ENCODE data around the gene PDE4B.
"Not testable (repeated sequence)": the region's sequence is repeated elsewhere in the genome, so short reads cannot be mapped to it uniquely, and the experiment has no call there.

PDE4B gene

DNA sequence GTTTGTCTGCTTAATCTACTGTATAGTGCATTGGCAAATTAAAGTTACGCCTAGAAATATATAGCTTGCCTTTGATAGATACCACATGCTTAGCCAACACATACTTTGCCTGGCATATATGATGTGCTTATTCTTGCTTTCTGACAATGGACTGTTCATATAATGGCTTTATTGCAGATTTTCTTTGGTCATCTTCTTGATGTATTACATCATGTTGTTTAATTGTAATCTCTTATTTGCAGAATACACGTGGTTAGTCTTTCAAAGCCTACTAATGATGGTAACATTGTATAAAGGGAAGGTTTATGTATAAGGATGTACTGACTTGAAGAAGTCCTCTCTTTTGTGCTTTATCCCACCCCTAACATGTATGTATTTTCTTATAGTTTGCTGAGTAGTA is 201.5 kb downstream of the PDE4B start:
- DNase-seq (ENCODE audit: low read depth in 2 of 2): no peak

DNA sequence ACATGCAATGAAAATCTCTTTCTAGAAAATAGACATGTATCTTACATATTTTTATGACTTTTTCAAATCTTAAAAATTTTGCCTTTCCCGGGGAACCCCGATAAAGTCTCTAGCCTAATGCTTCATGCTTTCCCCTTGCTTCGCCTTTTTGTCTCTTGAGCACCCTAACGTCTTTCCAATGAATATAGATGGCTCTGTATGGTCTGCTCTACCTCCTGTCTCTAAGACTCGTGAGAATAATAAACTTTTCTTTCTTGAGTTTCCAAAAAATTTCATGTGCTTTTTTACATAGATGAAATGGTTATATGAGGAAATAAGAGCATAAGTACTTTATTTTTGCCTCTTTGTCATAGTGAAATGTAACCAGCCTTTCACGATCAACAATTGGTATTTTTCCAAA is 202.6 kb downstream of the PDE4B start:
- no peak for DNase-seq (ENCODE audit: low read depth in 2 of 2)

GRCh38 chr1:65995928-65996327 is 203.2 kb downstream of the PDE4B start:
- DNase-seq (ENCODE audit: low read depth in 2 of 2): no peak

- DNase-seq (ENCODE audit: low read depth in 2 of 2): no peak
Measured at GRCh38 chr1:65997693-65998092, 205.0 kb downstream of the PDE4B start.

GRCh38 chr1:65998763-65999583 is 206.3 kb downstream of the PDE4B start:
- DNase-seq (ENCODE audit: low read depth in 2 of 2): no peak

DNA sequence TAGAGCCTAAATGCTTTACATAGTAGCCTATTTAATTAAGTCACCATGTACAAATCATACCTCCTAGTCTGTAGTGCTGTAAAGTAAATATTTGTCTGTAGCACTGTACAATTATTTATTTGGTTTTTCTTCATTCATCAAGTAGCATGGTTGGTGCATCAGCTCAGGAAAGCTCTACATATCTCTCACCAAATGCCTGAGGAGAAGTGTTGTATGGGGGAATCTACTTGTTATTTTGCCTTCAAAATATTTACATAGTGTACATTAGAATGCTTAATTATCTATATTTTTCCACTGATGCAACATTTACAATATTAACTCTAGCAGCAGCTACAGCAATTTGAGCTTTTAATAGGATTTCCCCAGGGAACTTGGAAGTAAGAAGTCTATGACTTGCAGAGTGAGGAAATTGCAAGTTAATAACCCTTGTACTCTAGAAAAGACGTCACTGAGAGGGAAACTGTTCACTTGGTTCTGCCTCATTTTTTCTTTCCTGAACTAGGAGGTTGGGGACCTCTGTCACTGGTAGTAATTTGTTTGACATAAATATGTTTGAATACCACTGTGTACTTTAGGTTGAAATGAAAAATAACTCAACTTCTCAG is 207.4 kb downstream of the PDE4B start:
- no peak for DNase-seq (ENCODE audit: low read depth in 2 of 2)

- DNase-seq (ENCODE audit: low read depth in 2 of 2): no peak
Measured at GRCh38 chr1:66003690-66004089, 211.0 kb downstream of the PDE4B start.

DNA sequence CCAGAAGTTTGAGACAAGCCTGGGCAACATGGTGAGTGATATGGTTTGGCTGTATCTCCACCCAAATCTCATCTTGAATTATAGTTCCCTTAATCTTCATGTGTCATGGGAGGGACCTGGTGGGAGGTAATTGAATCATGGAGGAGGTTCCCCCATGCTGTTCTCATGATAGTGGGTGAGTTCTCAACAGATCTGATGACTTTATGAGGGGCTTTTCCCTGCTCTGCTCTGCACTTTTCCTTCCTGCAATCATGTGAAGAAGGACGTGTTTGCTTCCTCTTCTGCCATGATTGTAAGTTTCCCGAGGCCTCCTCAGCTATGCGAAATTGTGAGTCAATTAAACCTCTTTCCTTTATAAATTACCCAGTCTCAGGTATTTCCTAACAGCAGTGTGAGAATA is 213.8 kb downstream of the PDE4B start:
- not testable (repeated sequence) for DNase-seq (ENCODE audit: low read depth in 2 of 2)

DNA sequence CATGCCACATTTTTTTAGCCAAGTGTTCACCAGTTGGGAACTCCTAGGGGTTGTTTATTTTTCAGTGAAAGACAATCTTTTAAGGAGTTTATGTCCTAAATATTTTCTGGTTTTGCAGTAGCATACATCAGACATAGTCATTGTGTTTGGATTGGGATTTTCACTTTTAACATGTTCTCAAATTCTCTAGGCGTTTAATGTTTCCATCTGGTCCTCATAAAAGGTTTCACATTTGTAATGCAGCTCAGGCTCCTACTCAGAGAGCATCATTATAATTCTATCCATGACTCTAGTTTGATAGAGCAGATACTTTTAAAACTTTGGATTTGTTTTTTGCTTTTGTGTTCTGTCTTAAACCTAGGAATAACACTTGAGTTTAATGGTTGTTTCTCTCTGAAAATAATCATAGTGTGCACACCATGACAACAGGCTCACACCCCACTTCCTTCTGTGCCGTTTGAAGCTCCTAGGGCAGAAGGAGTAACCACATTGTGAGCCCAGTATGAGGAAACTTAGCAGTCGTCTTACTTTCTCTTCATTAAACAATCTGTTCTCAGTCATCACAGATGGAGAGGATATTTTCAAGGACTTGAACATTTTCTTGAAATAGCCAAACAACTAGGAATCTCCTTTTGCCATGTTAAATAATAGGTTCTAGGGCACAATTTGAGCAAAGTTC is 219.6 kb downstream of the PDE4B start:
- DNase-seq (ENCODE audit: low read depth in 2 of 2): no peak

DNA sequence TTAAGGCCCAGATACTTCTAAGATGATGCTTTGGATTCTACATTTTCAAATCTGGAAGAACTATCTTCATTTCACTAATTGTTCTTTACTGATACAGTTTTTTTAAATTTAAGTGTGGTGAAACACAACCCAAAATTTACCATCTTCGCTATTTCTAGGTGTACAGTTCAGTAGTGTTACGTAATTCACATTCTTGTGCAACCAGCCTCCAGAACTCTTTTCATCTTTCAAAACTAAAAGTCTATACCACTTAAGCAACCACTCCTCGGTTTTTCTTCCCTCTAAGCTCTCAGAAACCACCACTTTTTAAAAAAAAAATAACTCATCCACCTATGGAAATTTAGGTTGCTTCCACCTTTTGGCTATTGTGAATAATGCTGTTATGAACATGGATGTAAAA is 220.7 kb downstream of the PDE4B start:
- DNase-seq (ENCODE audit: low read depth in 2 of 2): no peak

DNA sequence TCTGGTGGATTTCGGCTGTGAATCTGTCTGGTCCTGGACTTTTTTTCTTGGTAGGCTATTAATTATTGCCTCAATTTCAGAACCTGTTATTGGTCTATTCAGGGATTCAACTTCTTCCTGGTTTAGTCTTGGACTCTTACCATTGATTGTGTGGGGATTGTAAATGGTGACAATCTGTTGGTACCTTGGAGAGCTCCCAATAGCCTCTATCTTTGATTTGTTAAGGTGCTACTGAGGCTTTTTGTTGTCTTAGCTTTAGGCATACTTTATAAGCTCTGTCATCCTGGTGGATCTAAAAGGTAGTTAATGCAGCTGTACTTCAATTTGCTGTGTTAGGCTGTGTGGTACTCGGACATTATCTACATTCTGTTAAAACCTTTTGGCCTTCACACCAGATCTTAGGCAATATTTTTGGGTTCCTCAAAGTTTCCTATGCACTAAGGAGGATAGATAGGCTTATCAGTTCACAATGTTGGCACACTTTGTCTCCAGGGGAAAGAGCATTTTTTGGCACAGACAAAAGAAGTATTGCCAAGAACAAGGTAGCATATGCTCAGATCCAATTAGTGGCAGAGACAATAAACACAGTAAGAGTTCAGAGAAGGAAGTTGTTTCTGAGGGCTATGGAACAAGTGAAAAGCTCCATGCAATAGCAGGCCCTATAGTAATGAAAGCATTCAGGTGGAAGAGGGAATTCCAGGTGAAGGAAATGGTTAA is 230.4 kb downstream of the PDE4B start:
- DNase-seq (ENCODE audit: low read depth in 2 of 2): no peak

GRCh38 chr1:66025188-66025587 is 232.5 kb downstream of the PDE4B start:
- no peak for DNase-seq (ENCODE audit: low read depth in 2 of 2)

GRCh38 chr1:66028035-66028434 is 235.3 kb downstream of the PDE4B start:
- DNase-seq (ENCODE audit: low read depth in 2 of 2): no peak

DNA sequence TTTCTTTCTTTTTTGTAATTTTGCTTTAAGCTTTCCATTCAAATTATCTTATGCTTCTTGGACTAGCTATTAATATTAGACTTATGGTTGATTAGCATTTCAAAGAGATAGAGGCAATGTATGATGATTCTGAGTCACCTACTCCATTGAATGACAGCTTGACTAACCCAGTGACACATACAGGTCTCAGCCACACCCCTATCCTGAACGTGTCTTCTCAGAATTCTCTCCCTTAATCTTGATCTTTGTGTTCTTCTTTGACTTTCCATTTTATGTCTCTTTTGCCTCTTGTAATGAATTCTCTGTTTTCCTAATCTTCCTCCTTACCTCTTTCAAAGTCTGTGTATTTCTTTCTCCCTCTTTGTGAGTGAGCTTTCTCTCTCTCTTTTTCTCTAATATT is 241.1 kb downstream of the PDE4B start:
- no peak for DNase-seq (ENCODE audit: low read depth in 2 of 2)

DNA sequence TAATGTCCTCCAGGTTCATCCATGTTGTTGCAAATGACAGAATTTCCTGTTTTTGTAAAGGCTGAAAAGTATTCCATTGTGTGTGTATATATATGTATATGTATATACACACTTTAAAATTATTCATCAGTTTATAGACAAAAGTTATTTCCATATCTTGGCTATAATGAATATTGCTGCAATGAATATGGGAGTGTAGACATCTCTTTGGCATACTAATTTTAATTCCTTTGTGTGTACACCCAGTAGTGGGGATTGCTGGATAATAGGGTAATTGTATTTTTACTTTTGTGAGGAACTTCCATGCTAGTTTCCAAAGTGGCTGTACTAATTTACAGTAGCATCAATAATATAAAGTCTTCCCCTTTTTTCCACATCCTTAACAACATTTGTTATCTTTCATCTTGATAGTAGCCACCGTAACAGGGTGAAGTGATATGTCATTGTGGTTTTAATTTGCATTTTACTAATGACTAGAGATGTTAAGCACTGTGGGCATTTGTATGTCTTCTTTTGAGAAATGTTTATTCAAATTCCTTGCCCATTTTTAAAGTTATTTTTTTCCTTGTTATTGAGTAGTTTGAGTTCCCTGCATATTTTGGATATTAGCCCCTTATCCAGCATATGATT is 243.0 kb downstream of the PDE4B start:
- DNase-seq (ENCODE audit: low read depth in 2 of 2): no peak

DNA sequence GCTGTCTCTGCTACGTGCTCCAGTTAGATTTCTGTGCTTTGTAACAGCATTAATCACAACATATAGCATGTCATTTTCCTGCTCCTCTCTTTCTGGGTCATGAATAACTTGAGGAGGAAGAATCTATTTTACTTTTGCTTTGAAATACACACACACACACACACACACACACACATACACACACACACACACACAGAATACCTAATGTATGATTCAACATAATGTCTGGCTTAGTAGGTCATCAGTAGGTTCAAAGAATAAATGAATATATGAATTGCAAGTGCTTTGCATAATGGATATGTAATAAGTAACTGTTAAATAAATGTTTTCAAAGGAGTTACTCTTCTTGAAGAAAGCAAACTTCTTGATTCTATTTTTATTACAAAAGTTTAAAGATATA is 249.0 kb downstream of the PDE4B start:
- no peak for DNase-seq (ENCODE audit: low read depth in 2 of 2)

DNA sequence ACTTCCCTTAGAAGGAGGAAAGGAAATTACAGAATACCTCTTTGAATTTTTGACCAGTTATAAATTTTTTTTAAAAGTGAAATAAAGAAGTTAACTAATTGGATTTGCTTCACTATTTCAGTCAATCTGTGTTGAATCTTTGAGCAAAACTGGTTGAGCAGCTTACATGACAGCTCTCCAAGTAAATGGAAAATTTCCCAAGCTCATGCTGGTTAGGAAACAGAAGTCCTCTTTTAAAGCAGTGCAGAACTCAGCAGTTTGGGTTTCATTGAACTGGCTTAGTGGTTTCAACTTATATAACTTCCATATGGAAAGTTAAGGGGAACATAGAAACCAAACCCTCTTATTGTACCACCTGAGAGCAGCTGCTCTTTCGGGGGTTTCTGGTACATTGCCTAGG is 250.5 kb downstream of the PDE4B start:
- DNase-seq (ENCODE audit: low read depth in 2 of 2): no peak

DNA sequence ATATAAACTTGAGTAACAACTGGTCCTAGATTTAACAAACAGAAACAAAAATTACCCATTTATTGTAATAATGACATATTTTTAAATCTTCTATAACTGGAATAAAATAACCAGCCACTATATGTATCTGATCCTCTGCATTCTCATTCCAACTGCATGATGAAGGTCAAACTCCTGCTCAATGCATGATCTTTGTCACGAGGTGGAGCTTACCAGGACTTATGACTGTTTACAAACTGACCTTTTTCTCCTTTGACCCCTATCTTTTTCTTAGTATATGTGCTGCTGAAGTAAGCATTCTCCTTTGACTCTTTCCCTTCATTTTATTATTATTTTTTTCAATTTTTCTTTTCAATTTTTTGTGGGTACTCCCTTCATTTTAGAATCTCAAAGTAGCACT is 252.2 kb downstream of the PDE4B start:
- DNase-seq (ENCODE audit: low read depth in 2 of 2): no peak

- no peak for DNase-seq (ENCODE audit: low read depth in 2 of 2)
Measured at GRCh38 chr1:66046415-66046814, 253.7 kb downstream of the PDE4B start.

DNA sequence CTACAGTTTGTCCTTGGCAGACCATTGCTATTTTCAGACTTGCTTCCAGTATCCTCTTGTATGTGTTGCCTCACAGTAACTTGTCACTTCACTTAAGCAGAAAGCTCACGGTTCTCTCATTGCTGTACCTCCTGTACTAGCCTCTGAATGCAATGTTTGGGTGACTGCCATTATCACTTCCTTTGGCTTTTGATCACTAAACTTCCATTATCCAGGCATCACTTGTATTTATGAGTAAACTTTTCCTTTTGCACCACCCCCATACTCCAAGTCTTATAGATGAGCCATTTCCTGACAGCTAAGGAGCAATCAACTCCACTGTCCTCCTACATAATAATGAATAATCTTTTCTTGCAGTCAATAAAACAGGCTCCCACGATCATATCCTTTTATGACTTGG is 255.3 kb downstream of the PDE4B start:
- no peak for DNase-seq (ENCODE audit: low read depth in 2 of 2)

DNA sequence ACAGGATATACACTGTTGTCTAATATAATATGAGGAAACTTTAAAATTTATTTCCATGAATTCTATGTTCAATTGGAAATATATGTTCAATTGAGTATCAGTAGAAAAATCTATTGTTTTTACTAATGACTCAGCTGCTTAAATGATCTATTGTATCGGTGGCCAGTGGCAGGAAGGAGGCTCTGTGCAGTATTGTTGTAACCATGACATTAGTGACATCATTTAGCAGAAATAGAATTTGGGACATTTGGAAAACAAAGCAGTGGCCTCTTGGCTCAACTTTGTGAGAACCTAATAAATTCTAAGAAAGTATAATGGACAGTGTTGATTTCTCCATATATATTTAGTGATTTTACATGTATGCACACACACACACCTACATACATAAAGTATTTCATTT is 257.4 kb downstream of the PDE4B start:
- DNase-seq (ENCODE audit: low read depth in 2 of 2): no peak

- DNase-seq (ENCODE audit: low read depth in 2 of 2): no peak
Measured at GRCh38 chr1:66050633-66051032, 257.9 kb downstream of the PDE4B start.

All from stimulated activated CD8-positive, alpha-beta memory T cell treated with anti-CD3 and anti-CD28 coated beads, Interleukin-2, amount 100 ng/mL, for 1 hour (primary cell).